Brain microvascular endothelial cell (primary cell): ENCODE results near the gene PDP2.

Experiments
- DNase-seq: peaks from one replicate; pipeline ENCODE4 v3.0.0-alpha.2; 2020
- H3K27ac ChIP-seq: fragments of 250-450 bp; sonication (Bioruptor Pico); 2 replicates; pipeline ENCODE4 v1.5.1; 2020; ENCODE audit warnings: mild to moderate bottlenecking, moderate library complexity
- H3K27me3 ChIP-seq: fragments of 250-450 bp; sonication (Bioruptor Pico); replicated peaks from 2 replicates; pipeline ENCODE4 v1.5.1; 2020; ENCODE audit warnings: mild to moderate bottlenecking
- H3K36me3 ChIP-seq: fragments of 250-450 bp; sonication (Bioruptor Pico); replicated peaks from 2 replicates; pipeline ENCODE4 v1.5.1; 2020; ENCODE audit warnings: mild to moderate bottlenecking
- H3K4me3 ChIP-seq: 2 replicates; pipeline ENCODE4 v1.5.1; 2011; ENCODE audit warnings: low read depth, mild to moderate bottlenecking, control low read depth, low read length, moderate library complexity
- in situ Hi-C: cut with HindIII; loops from 2 replicates; pipeline ENCODE4 v1.10.0; 2017; ENCODE audit warnings: low sequenced_read_pairs, low pct_ligation_motif_present
- TF ChIP-seq, protein P1 (sequence below): IDR thresholded peaks from 2 replicates; pipeline ENCODE4 v1.5.1; 2011; ENCODE audit warnings: low read depth, mild to moderate bottlenecking, moderate library complexity, low read length, control low read depth, inconsistent platforms; ENCODE audit errors: missing control alignments

The PDP2 gene, protein sequence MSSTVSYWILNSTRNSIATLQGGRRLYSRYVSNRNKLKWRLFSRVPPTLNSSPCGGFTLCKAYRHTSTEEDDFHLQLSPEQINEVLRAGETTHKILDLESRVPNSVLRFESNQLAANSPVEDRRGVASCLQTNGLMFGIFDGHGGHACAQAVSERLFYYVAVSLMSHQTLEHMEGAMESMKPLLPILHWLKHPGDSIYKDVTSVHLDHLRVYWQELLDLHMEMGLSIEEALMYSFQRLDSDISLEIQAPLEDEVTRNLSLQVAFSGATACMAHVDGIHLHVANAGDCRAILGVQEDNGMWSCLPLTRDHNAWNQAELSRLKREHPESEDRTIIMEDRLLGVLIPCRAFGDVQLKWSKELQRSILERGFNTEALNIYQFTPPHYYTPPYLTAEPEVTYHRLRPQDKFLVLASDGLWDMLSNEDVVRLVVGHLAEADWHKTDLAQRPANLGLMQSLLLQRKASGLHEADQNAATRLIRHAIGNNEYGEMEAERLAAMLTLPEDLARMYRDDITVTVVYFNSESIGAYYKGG

GRCh38 chr16:66880288-66881013 lies at the start of gene PDP2:
PDP2 (plus strand) TSS chr16:66880515; CDS start chr16:66884285, 3,770 bp downstream.
- Histone ChIP-seq H3K27ac (peak within 1 kb of the TSS; percentile 8), H3K4me3 (peak within 1 kb of the TSS; percentile 89), H3K27me3 (no peaks in the 10 kb centered on the region), H3K36me3 (peaks cover 13% of the 10 kb centered on the region)
- in situ Hi-C loops: no loop called here
- TF ChIP-seq, protein P1, sequence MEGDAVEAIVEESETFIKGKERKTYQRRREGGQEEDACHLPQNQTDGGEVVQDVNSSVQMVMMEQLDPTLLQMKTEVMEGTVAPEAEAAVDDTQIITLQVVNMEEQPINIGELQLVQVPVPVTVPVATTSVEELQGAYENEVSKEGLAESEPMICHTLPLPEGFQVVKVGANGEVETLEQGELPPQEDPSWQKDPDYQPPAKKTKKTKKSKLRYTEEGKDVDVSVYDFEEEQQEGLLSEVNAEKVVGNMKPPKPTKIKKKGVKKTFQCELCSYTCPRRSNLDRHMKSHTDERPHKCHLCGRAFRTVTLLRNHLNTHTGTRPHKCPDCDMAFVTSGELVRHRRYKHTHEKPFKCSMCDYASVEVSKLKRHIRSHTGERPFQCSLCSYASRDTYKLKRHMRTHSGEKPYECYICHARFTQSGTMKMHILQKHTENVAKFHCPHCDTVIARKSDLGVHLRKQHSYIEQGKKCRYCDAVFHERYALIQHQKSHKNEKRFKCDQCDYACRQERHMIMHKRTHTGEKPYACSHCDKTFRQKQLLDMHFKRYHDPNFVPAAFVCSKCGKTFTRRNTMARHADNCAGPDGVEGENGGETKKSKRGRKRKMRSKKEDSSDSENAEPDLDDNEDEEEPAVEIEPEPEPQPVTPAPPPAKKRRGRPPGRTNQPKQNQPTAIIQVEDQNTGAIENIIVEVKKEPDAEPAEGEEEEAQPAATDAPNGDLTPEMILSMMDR: no peak
- peak; percentile 91 for DNase-seq

DNA sequence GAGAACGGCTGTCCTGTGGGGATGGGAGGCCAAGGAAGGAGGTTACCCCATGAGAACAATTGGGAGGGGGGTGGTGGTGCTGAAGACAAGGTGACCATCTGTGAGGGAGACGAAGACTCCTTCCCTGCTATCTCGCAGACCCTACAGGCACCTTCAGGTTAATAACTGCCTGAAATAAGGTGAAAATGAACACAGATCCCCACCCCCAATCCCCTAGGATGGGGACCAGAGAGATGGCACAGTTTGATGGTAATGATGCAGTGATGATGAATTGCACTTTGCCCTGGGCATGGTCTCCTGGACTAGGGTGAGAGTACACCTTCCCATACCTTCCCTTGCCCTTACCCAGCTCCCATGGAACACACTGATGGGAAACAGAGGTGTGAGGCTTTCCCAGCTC lies 48.1 kb upstream of the PDP2 start:
- Histone ChIP-seq H3K4me3 (no peak overlapping the region), H3K27me3 (no peaks in the 10 kb centered on the region), H3K36me3 (no peaks in the 10 kb centered on the region), H3K27ac (no peak overlapping the region)
- DNase-seq: no peak
- TF ChIP-seq, protein P1: no peak
- in situ Hi-C loops: no loop called here

DNA sequence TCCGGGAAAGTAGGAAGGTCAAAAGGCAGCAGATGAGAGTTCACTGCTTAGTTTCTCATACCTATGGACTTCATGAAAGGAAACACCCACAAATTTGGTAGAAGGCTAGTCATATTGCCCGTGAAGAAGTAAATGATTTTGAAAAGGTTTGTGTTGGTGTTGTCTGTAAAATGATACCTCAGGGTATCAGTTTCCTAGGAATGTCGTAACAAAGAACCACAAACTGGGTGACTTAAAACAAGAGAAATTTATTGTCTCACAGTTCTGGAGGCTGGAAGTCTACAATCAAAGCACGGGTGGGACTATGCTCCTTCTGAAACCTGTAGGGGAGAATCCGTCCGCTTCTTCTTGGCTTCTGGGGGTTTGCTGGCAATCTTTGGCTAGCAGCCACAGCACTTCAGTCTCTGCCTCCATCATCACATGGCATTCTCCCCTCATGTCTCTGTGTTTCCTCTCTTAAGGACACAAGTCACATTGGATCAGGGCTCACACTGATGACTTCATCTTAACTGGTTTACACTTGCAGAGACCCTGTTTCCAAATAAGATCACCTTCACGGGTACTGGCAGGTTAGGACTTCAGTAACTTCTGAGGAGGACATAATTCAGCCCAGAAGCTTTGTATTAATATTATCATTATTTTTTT lies 47.5 kb upstream of the PDP2 start:
- TF ChIP-seq, protein P1: no peak
- in situ Hi-C loops: no loop called here
- H3K27me3 ChIP-seq: no peaks in the 10 kb centered on the region
- DNase-seq: no peak
- no peak overlapping the region for H3K4me3 ChIP-seq
- no peak overlapping the region for H3K27ac ChIP-seq
- H3K36me3 ChIP-seq: no peaks in the 10 kb centered on the region

DNA sequence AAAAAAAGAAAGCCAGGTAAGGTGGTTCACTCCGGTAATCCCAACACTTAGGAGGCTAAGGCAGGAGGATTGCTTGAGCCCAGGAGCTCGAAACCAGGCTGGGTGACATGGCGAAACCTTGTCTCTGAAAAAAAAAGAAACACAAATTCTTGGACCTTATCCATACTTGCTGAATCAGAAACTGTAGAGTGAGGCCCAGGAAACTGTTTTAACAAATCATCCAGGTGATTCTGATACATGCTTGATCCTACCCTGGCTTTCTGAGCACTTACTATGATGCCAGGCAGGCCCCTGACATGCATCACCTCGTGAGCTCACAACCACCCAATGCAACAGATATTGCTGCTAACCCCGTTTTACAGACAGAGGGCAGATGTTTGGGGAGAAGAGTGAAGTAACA lies 45.6 kb upstream of the PDP2 start:
- Histone ChIP-seq H3K36me3 (no peaks in the 10 kb centered on the region), H3K27me3 (no peaks in the 10 kb centered on the region), H3K4me3 (no peak overlapping the region), H3K27ac (no peak overlapping the region)
- in situ Hi-C loops: no loop called here
- DNase-seq: no peak
- TF ChIP-seq, protein P1: no peak

GRCh38 chr16:66840883-66841282 lies 39.4 kb upstream of the PDP2 start:
- TF ChIP-seq, protein P1: no peak
- H3K27me3 ChIP-seq: peaks cover 17% of the 10 kb centered on the region
- in situ Hi-C loops: no loop called here
- no peak overlapping the region for H3K4me3 ChIP-seq
- DNase-seq: no peak
- H3K27ac ChIP-seq: no peak overlapping the region
- no peaks in the 10 kb centered on the region for H3K36me3 ChIP-seq
